ENCODE data around the gene HOTAIR. TPM values are rescaled to one million over a fixed set of nuclear protein-coding genes. Genes with fewer than 3 reads are reported as not detected.

The HOTAIR gene
- total RNA-seq, 1 donor from 2014 or later, result not detected

- CTCF ChIA-PET, result interaction anchor here (1.1 to 2.5 kb wide), 7 partner anchors 12 to 275 kb away, joined by 3 to 12 read pairs (median 6); partner anchors contain the start of gene HOXC5
- Mint-ChIP-seq H3K4me1 (peaks cover 29% of the 10 kb centered on the region), H3K36me3 (ENCODE audit: low read depth) (no peaks in the 10 kb centered on the region), H3K4me3 (peak overlapping the region; percentile 84), H3K27me3 (peaks cover 64% of the 10 kb centered on the region), H3K9me3 (no peaks in the 10 kb centered on the region), H3K27ac (peak overlapping the region; percentile 72)
- peak; percentile 67 for DNase-seq
- POLR2A ChIA-PET, result interaction anchor here (0.6 to 1.2 kb wide), 10 partner anchors 9 to 1012 kb away, joined by 3 to 12 read pairs (median 4); partner anchors contain the start of genes EIF4B, HOXC4, HOXC6 and HOXC8
- ATAC-seq (ENCODE audit: low read depth), result peak; percentile 88
- no peak for TF ChIP-seq CTCF (IDR thresholded peaks at IDR 0.05)
- intact Hi-C loops (cut with micrococcal nuclease), result loop anchor here (1.0 kb wide), 1 partner anchor 12 kb away; no protein-coding TSS in a partner anchor
Observed at GRCh38 chr12:54017878-54018467, 43.2 kb upstream of the HOTAIR start.

- ChIA-PET POLR2A (interaction anchor here (0.7 to 1.3 kb wide), 10 partner anchors 8 to 1011 kb away, joined by 3 to 12 read pairs (median 4); partner anchors contain the start of genes EIF4B, HOXC4, HOXC6 and HOXC8), CTCF (interaction anchor here (1.1 to 2.5 kb wide), 7 partner anchors 11 to 274 kb away, joined by 3 to 12 read pairs (median 6); partner anchors contain the start of gene HOXC5)
- H3K27ac Mint-ChIP-seq, result peak overlapping the region; percentile 72
- intact Hi-C loops (cut with micrococcal nuclease), result loop anchor here (1.0 kb wide), 1 partner anchor 11 kb away; no protein-coding TSS in a partner anchor
- H3K36me3 Mint-ChIP-seq (ENCODE audit: low read depth), result no peaks in the 10 kb centered on the region
- no peaks in the 10 kb centered on the region for H3K9me3 Mint-ChIP-seq
- TF ChIP-seq CTCF (IDR thresholded peaks at IDR 0.05), result no peak
- H3K4me3 Mint-ChIP-seq, result peak overlapping the region; percentile 84
- peaks cover 66% of the 10 kb centered on the region for H3K27me3 Mint-ChIP-seq
- peak; percentile 46 for ATAC-seq (ENCODE audit: low read depth)
- peaks cover 29% of the 10 kb centered on the region for H3K4me1 Mint-ChIP-seq
- DNase-seq, result no peak
Observed at GRCh38 chr12:54017027-54017788, 42.5 kb upstream of the HOTAIR start.

- CTCF ChIA-PET, result interaction anchor here (1.4 to 2.5 kb wide), 5 partner anchors 16 to 273 kb away, joined by 3 to 12 read pairs (median 6); partner anchors contain the start of gene HOXC5
- H3K36me3 Mint-ChIP-seq (ENCODE audit: low read depth), result no peaks in the 10 kb centered on the region
- DNase-seq (no peak), ATAC-seq (ENCODE audit: low read depth) (no peak)
- H3K9me3 Mint-ChIP-seq, result no peaks in the 10 kb centered on the region
- POLR2A ChIA-PET, result interaction anchor here (1.3 kb wide), 1 partner anchor 191 kb away, joined by 3 read pairs; no protein-coding TSS in a partner anchor
- no peak overlapping the region for H3K27ac Mint-ChIP-seq
- intact Hi-C loops (cut with micrococcal nuclease), result no loop called here
- peaks cover 61% of the 10 kb centered on the region for H3K27me3 Mint-ChIP-seq
- H3K4me3 Mint-ChIP-seq, result no peak overlapping the region
- H3K4me1 Mint-ChIP-seq, result peaks cover 27% of the 10 kb centered on the region
- TF ChIP-seq CTCF (IDR thresholded peaks at IDR 0.05), result no peak
Observed at GRCh38 chr12:54016478-54016964, 41.8 kb upstream of the HOTAIR start.

GRCh38 chr12:54016051-54016450 is 41.3 kb upstream of the HOTAIR start:
- TF ChIP-seq CTCF (IDR thresholded peaks at IDR 0.05), result no peak
- Mint-ChIP-seq H3K4me1 (peaks cover 31% of the 10 kb centered on the region), H3K9me3 (no peaks in the 10 kb centered on the region), H3K4me3 (no peak overlapping the region), H3K27ac (no peak overlapping the region), H3K36me3 (ENCODE audit: low read depth) (no peaks in the 10 kb centered on the region), H3K27me3 (peaks cover 61% of the 10 kb centered on the region)
- DNase-seq (no peak), ATAC-seq (ENCODE audit: low read depth) (no peak)
- CTCF ChIA-PET, result interaction anchor here (2.1 to 2.5 kb wide), 2 partner anchors 176 to 185 kb away, joined by 6 to 8 read pairs; no protein-coding TSS in a partner anchor
- POLR2A ChIA-PET, result interaction anchor here (1.3 kb wide), 1 partner anchor 191 kb away, joined by 3 read pairs; no protein-coding TSS in a partner anchor
- intact Hi-C loops (cut with micrococcal nuclease), result no loop called here

Measured in activated B cell treated with CpG ODN at 0.5 μM for 24 hours (primary cell).